Thyroid gland (tissue), 4 donors: Measurements from ENCODE around the gene UGT1A7.

Experiments
- CTCF ChIP-seq, 6 experiments: fragments of 200-600 bp in 3 of 6; fragments of 450-650 bp in 3 of 6; sonication (generic) in 3 of 6; IDR thresholded peaks; one replicate each; pipeline ENCODE4 v1.5.1; 2016 to 2019; ENCODE audit warnings: antibody characterized with exemption in 6 of 6, mild to moderate bottlenecking in 2 of 6, inconsistent platforms in 1 of 6, moderate library complexity in 1 of 6
- POLR2A ChIP-seq, 2 donors: fragments of 450-650 bp; IDR thresholded peaks; one replicate each; pipeline ENCODE4 v1.6.1; 2017; ENCODE audit warnings: antibody characterized with exemption in 2 of 2, mild to moderate bottlenecking in 2 of 2, moderate library complexity in 1 of 2

GRCh38 chr2:233760043-233760442 lies 78.3 kb downstream of the UGT1A7 start, which contains the start of gene UGT1A1:
- TF ChIP-seq POLR2A (IDR thresholded peaks at IDR 0.05) (no peak), CTCF (IDR thresholded peaks at IDR 0.05) (no peak)
